C4-2B (cell line): ENCODE measurements around the gene MVD.

Experiments
- H3K27ac ChIP-seq: fragments of 450-650 bp; 2 replicates; pipeline ENCODE4 v1.5.1; 2017
- ZFX ChIP-seq: fragments of 450-650 bp; IDR thresholded peaks from 2 replicates; pipeline ENCODE4 v1.6.1; 2017
- TF ChIP-seq, protein P1 (sequence below): fragments of 450-650 bp; conservative IDR thresholded peaks from 2 replicates; pipeline ENCODE4 v1.5.1; 2017; ENCODE audit warnings: mild to moderate bottlenecking

The MVD gene

GRCh38 chr16:88655733-88656281 lies 7.1 kb downstream of the MVD start:
- no peak overlapping the region for H3K27ac ChIP-seq
- no peak for TF ChIP-seq ZFX
- TF ChIP-seq, protein P1, sequence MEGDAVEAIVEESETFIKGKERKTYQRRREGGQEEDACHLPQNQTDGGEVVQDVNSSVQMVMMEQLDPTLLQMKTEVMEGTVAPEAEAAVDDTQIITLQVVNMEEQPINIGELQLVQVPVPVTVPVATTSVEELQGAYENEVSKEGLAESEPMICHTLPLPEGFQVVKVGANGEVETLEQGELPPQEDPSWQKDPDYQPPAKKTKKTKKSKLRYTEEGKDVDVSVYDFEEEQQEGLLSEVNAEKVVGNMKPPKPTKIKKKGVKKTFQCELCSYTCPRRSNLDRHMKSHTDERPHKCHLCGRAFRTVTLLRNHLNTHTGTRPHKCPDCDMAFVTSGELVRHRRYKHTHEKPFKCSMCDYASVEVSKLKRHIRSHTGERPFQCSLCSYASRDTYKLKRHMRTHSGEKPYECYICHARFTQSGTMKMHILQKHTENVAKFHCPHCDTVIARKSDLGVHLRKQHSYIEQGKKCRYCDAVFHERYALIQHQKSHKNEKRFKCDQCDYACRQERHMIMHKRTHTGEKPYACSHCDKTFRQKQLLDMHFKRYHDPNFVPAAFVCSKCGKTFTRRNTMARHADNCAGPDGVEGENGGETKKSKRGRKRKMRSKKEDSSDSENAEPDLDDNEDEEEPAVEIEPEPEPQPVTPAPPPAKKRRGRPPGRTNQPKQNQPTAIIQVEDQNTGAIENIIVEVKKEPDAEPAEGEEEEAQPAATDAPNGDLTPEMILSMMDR, result no peak

- H3K27ac ChIP-seq, result no peak overlapping the region
- TF ChIP-seq, protein P1, result no peak
- no peak for TF ChIP-seq ZFX
Measured at GRCh38 chr16:88655053-88655732, 7.7 kb downstream of the MVD start.

DNA sequence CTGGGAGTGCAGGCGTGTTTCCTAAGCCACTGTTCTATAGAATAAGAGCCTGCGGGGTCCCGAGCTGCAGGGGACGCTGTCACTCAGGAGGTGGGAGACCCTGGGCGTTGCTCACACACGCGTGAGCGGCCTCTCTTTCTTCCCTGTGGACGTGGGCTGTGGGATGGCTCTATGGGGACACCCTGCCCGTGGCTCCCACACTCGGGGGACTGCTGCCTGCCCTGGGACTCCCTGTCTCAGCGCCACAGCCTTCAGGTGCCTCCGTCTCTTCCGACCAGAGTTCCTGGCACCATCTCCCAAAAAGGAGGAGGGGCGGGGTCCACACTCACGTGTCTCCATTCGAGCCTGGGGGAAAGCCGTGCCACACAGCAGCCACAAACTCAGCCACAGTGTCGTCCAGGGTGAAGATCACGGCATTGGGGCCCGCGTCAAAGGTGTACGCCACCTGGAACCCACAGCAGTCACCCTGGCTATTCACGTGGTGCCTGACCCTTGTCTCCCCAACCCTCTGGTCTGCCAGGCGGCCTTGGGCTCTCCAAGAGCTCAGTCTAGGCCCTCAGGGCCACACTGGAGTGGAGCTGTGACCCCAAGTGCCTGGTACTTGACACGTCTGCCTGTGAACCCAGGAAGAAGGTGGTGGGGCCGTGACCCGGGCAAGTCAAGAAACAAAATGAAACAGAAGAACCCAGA lies 8.4 kb downstream of the MVD start:
- TF ChIP-seq ZFX, result no peak
- TF ChIP-seq, protein P1, result no peak
- no peak overlapping the region for H3K27ac ChIP-seq

- no peak for TF ChIP-seq ZFX
- TF ChIP-seq, protein P1, result no peak
- H3K27ac ChIP-seq, result no peak overlapping the region
Measured at GRCh38 chr16:88653596-88654362, 9.1 kb downstream of the MVD start.

DNA sequence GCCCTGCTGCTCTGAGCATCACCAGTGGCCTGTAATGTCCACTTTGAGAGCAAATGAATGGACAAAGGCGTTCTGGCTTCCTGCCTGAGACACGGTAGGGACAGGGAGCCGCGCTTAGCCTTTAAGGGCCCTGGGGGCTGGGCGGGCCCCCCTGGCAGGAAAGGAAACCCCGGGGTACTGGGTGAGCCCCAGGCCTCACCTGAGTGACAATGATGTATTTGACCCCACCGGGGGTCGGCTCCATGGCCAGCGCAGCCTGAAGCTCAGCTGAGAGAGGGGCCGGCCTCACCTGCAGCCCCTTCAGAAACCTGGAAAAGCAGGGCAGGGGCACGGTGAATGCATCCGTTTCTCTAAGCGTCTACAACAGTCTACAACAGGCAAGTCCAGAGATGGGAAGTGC lies 9.8 kb downstream of the MVD start:
- TF ChIP-seq ZFX, result no peak
- TF ChIP-seq, protein P1, result no peak
- no peak overlapping the region for H3K27ac ChIP-seq

DNA sequence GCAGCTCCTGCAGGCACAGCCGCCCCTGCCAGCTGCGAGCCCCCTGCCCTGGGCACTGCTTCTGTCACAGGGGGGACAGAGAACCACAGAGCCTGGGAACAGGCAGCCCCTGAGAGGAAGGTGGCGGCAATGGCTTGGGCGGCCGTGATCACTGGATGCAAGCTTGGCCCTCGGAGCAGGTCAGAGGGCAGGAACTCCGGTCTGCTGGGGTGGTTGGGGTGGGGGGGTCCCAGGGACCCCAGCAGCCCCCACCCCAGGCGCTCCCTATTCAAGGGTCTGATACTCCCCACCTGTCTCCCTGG lies 10.2 kb downstream of the MVD start:
- H3K27ac ChIP-seq, result no peak overlapping the region
- no peak for TF ChIP-seq ZFX
- TF ChIP-seq, protein P1, result no peak
